Tongue (tissue), 2 donors: ENCODE results near the gene PGR. TPM values are rescaled to one million over a fixed set of nuclear protein-coding genes. Genes with fewer than 3 reads are reported as not detected.
"Not testable (repeated sequence)": the region's sequence is repeated elsewhere in the genome, so short reads cannot be mapped to it uniquely, and the experiment has no call there.

Experiments
- DNase-seq: peaks from one replicate; pipeline ENCODE4 v3.0.0-alpha.2; 2015
- total RNA-seq: library from RNA; depleted of rRNA; stranded (reverse); fragments of >200 nt; gene quantifications from one replicate; pipeline ENCODE4 v1.2.3, GENCODE V29; 2014

PGR gene
- total RNA-seq, 1 donor from 2014 or later, result 0.10 TPM

DNA sequence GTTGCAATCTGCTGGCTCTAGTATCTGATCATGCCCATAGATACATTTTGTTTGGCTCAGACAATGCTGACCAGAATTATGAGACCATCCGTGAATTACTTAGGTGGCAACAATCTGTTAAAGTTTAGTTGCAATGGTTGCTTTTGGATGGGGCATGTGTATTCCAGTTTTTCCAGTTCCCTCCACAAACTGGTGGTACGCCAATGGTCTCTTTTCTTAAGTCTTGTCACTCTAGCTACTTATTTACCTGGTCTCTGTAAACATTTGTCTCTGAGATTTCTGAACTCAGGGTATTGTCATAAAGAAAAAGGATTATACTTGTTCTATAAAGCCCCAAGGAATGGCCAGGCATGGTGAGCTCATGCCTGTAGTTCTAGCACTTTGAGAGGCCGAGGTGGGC is 65.9 kb downstream of the PGR start:
- DNase-seq, result no peak

- DNase-seq, result peak; percentile 4
Measured at GRCh38 chr11:101061606-101062005, 68.0 kb downstream of the PGR start.

DNA sequence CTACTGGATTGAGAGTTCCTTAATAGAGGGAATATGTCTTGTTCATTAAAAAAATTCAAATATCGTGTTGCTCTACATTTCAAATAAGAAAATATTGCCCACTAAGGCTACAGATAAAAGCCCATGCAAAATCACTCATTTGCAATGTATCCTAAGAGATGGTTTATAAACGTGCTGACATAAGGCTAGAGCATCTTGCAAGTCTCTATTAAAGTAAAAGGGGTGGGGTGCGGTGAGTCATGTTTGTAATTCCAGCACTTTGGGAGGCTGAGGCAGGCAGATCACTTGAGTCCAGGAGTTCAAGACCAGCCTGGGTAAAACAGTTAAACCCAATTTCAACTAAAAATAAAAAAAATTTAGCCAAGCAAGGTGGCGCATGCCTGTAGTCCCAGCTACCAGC is 70.3 kb downstream of the PGR start:
- no peak for DNase-seq

DNA sequence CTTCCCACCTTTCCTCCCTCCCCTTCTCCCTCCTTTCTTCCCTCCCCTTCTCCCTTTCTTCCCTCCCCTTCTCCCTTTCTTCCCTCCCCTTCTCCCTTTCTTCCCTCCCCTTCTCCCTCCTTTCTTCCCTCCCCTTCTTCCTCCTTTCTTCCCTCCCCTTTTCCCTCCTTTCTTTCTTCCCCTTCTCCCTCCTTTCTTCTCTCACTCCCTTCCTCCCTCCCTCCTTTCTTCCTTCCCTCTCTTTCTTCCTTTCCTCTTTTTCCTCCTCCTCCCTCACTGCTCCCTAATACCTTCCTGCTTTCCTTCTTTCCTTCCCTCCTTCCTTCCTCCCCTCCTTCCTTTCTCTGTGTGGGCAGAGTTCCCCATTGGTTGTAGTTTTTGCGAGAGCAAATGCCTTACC is 76.1 kb downstream of the PGR start:
- DNase-seq, result no peak

- no peak for DNase-seq
Measured at GRCh38 chr11:101051677-101052076, 77.9 kb downstream of the PGR start.

- no peak for DNase-seq
Measured at GRCh38 chr11:101049813-101050212, 79.8 kb downstream of the PGR start.

- no peak for DNase-seq
Measured at GRCh38 chr11:101049123-101049522, 80.5 kb downstream of the PGR start.

DNA sequence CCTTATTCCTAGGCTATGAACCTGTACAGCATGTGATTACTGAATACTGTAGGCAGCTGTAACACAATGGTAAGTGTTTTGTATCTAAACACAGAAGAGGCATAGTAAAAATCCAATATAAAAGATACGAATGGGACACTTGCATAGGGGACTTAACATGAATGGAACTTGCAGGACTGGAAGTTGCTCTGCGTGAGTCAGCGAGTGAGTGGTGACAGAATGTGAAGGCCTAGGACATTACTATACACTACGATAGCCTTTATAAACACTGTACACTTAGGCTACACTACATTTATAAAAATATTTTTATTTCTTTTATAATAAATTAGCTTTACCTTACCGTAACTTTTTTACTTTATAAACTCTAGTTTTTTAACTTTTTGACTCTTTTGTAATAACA is 81.1 kb downstream of the PGR start:
- DNase-seq, result no peak

GRCh38 chr11:101046947-101047346 is 82.7 kb downstream of the PGR start:
- DNase-seq, result no peak

GRCh38 chr11:101045415-101045814 is 84.2 kb downstream of the PGR start:
- no peak for DNase-seq

DNA sequence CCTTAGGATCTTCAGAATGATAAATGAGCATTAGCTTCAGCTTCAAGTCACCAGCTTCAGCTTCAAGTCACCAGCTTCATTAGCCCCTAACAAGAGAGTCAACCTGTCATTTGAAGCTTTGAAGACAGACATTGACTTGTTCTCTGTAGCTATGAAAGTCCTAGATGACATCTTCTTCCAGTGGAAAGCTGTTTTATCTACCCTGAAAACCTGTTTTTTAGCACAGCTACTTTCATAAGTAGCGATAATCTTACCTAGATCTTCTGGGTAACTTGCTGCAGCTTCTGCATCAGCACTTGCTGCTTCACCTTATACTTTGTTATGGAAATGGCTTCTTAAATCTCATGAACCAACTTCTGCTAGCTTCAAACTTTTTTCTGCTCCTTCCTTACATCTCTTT is 85.7 kb downstream of the PGR start:
- DNase-seq, result no peak

DNA sequence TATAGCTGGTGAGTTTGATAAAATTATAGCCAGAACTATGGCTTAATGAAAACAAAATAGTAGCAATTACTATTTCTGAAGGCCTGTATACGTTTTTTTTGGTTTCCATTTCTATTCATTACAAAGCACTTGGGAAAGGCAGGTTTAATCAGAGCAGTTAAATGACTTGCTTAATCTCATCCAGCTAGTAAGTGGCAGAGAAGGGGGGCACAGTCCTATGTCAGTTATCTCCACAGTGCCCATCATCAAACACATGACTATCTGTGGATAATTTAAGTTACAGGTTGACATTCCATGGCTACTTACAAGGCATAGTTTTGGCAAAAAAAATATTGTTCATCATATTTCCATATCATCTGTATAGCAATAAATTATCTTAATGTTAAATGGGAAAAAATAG is 93.7 kb downstream of the PGR start:
- no peak for DNase-seq

DNA sequence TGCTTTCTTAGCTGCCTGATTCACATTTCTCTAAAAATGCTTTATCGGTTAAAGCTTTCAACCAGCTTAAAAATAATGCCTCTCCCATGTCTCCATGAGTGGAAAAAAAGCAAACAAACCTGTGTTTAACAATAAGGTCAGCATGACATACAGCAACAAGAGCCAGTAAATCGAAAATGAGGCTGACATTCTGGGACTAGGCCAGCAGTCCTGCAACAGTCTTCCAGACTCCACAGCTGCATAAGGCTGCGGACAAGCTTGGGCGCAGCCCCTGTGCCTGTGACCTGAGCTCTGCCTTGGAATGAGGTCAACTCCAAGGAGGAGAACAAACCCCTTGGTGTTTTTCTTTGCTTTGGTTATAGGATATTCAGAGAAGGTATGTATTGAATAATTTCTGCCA is 95.5 kb downstream of the PGR start:
- peak; percentile 83 for DNase-seq

GRCh38 chr11:101032991-101033390 is 96.6 kb downstream of the PGR start:
- DNase-seq, result no peak

DNA sequence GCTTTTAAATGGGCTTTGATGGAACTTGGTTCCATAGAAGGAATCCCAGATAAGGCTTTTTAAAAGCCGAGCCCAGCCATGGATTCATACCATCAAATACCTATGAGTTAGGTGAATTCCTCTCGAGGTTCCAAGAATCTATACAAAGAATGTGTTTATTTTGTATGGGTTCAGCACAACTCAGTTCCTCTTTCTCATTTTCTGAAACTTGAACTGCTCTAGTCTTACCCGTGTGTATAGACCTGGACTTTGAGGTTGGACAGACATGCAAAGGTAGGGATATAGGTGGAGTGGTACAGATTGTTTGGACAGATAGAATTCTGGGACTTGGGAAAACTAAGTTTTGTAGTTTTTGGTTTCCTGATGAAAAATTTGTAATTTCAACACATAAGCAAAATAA is 97.9 kb downstream of the PGR start:
- DNase-seq, result no peak

DNA sequence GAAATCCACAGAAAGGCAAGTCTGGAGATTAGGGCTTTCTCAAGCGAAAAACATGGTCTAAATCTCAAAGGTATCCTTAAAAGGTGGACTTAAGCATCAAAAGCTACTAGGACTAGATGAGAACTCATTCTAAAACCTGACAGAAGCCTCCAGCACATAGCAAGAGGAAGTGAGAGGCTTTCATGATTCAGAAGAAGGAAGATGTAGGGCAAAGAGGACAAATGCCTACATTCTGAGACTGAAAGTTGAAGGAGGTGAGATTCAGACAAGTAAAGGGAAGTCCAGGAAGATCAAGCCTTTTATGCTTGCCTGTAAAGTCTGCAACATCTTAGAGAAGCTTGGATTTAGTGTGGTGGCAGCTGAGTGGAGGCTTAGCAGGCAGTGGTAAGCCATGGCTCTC is 98.9 kb downstream of the PGR start:
- no peak for DNase-seq

DNA sequence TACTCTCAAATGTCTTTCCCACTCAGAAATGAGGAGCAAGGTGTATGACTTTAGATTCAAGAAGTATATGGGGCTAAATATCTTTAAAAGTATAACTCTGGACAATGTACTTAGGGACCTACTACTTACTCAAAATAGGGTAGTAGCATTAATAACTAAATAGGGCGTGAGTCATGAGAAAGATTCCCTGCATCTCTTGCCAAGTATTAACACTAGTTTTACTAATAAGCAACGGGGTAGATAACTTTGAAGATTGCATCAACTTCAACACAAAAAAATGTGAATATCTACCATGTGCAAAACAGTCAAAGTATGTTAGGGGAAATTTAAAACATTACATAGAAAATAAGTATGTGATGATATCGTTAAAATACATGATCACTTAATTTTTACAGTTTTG is 99.6 kb downstream of the PGR start:
- DNase-seq, result no peak

GRCh38 chr11:101028644-101029043 is 101.0 kb downstream of the PGR start:
- no peak for DNase-seq

- no peak for DNase-seq
Measured at GRCh38 chr11:101022256-101022655, 107.4 kb downstream of the PGR start.

DNA sequence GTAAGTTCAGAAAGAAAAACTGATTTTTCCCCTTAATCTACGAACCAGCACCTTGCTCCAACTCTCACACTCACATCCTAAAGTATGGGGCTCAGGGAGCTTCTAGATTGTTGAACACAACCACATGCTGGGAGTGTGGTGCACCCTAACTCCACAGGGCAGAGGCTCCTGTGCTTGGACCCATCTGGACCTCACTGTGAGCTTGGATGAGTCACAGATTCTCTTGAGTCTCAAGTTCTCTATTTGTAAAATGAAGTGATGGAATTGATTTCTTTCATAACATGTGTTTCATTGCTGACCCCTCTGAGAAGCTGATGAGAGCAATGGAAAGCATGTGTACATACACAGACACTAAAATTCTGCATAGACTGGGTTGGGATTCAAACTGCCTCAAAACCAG is 109.7 kb downstream of the PGR start:
- no peak for DNase-seq

DNA sequence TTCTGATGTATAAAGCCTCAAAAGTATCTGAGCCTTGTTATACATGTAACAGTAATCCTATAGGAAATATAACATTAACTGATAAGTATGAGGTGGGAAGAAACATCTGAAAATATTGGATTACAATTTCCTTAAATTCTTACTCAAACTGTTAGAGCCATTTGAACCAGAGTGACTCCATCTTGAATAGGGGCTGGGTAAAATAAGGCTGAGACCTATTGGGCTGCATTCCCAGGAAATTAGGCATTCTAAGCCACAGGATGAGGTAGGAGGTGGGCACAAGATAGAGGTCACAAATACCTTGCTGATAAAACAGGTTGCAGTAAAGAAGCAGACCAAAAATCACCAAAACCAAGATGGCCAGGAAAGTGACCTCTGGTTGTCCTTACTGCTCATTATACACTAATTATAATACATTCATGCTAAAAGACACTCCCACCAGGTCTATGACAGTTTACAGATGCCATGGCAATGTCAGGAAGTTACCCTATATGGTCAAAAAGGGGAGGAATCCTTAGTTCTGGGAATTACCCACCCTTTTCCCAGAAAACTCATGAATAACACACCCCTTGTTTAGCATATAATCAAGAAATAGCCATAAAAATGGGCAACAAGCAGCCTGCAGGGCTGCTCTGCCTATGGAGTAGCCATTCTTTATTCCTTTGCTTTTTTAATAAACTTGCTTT is 114.9 kb downstream of the PGR start:
- no peak for DNase-seq

DNA sequence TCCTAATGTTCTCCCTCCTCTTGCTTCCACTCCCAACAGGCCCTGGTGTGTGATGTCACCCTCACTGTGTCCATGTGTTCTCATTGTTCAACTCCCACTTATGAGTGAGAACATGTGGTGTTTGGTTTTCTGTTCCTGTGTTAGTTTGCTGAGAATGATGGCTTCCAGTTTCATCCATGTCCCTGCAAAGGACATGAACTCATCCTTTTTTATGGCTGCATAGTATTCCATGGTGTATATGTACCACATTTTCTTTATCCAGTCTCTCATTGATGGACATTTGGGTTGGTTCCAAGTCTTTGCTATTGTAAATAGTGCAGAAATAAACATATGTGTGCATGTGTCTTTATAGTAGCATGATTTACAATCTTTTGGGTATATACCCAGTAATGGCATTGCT is 115.9 kb downstream of the PGR start:
- not testable (repeated sequence) for DNase-seq

DNA sequence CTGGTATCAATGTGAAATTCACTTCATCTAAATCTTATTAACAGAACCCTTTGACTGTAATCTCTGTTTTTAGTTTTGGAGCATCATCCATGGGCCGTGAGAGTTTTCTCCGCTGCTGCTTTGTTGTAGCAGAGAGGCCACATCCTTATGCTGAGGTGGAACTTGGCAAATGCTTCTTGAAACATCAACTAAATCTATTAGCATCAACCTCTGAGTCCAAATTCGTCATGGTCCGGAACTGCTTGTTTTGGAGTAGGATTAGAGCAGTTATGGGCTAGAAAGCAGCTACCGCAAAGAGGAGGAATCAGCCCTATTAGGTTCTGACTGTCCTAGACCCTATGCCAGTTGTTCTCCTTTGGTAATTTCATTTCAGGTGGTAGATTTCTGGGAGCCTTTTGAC is 117.7 kb downstream of the PGR start:
- no peak for DNase-seq

DNA sequence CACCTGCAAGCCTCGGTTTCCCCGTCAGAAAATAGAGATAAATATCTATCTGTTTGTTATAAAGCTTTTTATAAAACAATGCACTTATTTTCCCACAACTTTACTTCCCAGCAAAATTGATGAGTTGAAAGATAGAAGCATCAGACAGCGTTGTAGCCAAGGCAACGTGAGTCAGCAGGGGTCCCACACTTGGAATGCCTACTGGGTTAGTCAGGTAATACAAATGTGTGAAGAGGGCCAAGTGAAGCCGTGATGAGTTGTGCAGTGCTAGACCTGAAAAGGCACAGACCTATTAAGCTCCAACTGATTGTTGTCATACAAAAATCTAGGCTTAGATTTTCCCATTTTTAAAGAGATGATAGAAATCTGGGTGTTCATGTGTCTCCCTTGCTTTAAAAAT is 118.7 kb downstream of the PGR start:
- no peak for DNase-seq

- no peak for DNase-seq
Measured at GRCh38 chr11:101009690-101010055, 119.9 kb downstream of the PGR start.
